ENCODE results near the gene PARL.

DNA sequence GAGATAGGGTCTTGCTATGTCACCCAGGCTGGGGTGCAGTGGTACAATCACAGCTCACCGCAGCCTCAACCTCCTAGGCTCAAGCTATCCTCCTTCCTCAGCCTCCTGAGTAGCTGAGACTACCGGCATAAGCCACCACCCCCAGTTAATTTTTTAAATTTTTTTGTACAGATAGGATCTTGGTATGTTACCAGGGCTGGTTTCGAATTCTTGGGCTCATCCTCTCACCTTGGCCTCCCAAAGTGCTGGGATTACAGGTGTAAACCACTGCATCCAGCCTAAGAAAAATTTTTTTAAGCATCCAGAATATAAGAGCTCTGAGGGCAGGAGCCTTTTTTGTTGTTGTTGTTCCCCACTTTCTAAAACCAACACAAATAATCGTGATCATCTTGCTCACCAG lies 44.9 kb downstream of the PARL start:
- TF ChIP-seq, protein P1, sequence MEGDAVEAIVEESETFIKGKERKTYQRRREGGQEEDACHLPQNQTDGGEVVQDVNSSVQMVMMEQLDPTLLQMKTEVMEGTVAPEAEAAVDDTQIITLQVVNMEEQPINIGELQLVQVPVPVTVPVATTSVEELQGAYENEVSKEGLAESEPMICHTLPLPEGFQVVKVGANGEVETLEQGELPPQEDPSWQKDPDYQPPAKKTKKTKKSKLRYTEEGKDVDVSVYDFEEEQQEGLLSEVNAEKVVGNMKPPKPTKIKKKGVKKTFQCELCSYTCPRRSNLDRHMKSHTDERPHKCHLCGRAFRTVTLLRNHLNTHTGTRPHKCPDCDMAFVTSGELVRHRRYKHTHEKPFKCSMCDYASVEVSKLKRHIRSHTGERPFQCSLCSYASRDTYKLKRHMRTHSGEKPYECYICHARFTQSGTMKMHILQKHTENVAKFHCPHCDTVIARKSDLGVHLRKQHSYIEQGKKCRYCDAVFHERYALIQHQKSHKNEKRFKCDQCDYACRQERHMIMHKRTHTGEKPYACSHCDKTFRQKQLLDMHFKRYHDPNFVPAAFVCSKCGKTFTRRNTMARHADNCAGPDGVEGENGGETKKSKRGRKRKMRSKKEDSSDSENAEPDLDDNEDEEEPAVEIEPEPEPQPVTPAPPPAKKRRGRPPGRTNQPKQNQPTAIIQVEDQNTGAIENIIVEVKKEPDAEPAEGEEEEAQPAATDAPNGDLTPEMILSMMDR (IDR thresholded peaks at IDR 0.05), result no peak
- no peak for TF ChIP-seq POLR2A (IDR thresholded peaks at IDR 0.05)

Measured in heart left ventricle (tissue), 13 donors.